DND-41 (cell line): Measurements from ENCODE around the gene TTC17.
"Not testable (repeated sequence)": the region's sequence is repeated elsewhere in the genome, so short reads cannot be mapped to it uniquely, and the experiment has no call there.

Experiments
- ATAC-seq: fragments of 200-7000 bp; cut with Tn5 transposase; 3 replicates; pipeline ENCODE4 v1.9.1; 2021; ENCODE audit warnings: low read depth; ENCODE audit not compliant: insufficient read depth
- DNase-seq: peaks from one replicate; pipeline ENCODE4 v3.0.0-alpha.2; 2020
- H2AFZ ChIP-seq: 2 replicates; pipeline ENCODE4 v1.6.0; 2012; ENCODE audit warnings: low read depth, low read length
- H3K27ac ChIP-seq: 2 replicates; pipeline ENCODE4 v1.5.1; 2012; ENCODE audit warnings: low read length, inconsistent platforms
- H3K27me3 ChIP-seq: fragments of 200-600 bp; sonication (generic); 2 replicates; pipeline ENCODE4 v1.6.0; 2012; ENCODE audit warnings: low read length, mild to moderate bottlenecking, inconsistent platforms; ENCODE audit not compliant: insufficient read depth, poor library complexity
- H3K36me3 ChIP-seq: 2 replicates; pipeline ENCODE4 v1.5.1; 2012; ENCODE audit warnings: low read length, inconsistent platforms; ENCODE audit not compliant: insufficient read depth
- H3K4me1 ChIP-seq: 2 replicates; pipeline ENCODE4 v1.5.1; 2012; ENCODE audit warnings: mild to moderate bottlenecking, low read length; ENCODE audit not compliant: insufficient read depth
- H3K4me2 ChIP-seq: 2 replicates; pipeline ENCODE4 v1.6.0; 2012; ENCODE audit warnings: mild to moderate bottlenecking, moderate library complexity, low read length, inconsistent platforms; ENCODE audit not compliant: insufficient read depth
- H3K4me3 ChIP-seq, 2 experiments: fragments of 200-600 bp in 1 of 2; shearing (Covaris generic) in 1 of 2; 2 replicates each; pipeline ENCODE4 v1.5.1; 2012 to 2016; ENCODE audit warnings: inconsistent platforms in 2 of 2, low read length in 2 of 2, mild to moderate bottlenecking in 2 of 2, low read depth in 1 of 2, moderate library complexity in 1 of 2
- H3K79me2 ChIP-seq: 2 replicates; pipeline ENCODE4 v1.6.0; 2012; ENCODE audit warnings: low read length, inconsistent platforms; ENCODE audit not compliant: insufficient read depth
- H3K9ac ChIP-seq: 2 replicates; pipeline ENCODE4 v1.6.0; 2012; ENCODE audit warnings: low read depth, mild to moderate bottlenecking, inconsistent platforms, low read length, moderate library complexity
- H3K9me3 ChIP-seq: 2 replicates; pipeline ENCODE4 v1.5.1; 2012; ENCODE audit warnings: low read length, moderate library complexity, mild to moderate bottlenecking, inconsistent platforms; ENCODE audit not compliant: insufficient read depth, severe bottlenecking
- H4K20me1 ChIP-seq: 2 replicates; pipeline ENCODE4 v1.6.0; 2012; ENCODE audit warnings: low read length; ENCODE audit not compliant: insufficient read depth
- CTCF ChIP-seq: IDR thresholded peaks from 2 replicates; pipeline ENCODE4 v1.5.1; 2012; ENCODE audit warnings: borderline replicate concordance, low read length, moderate library complexity, mild to moderate bottlenecking; ENCODE audit not compliant: poor library complexity, severe bottlenecking; ENCODE audit errors: extremely low read depth
- EZH2 ChIP-seq: IDR thresholded peaks from 3 replicates; pipeline ENCODE4 v1.6.1; 2012; ENCODE audit warnings: borderline replicate concordance, low read depth, mild to moderate bottlenecking, moderate library complexity, low read length, inconsistent platforms; ENCODE audit not compliant: severe bottlenecking

Gene TTC17

GRCh38 chr11:43427971-43428370 lies 69.3 kb downstream of the TTC17 start:
- no peak overlapping the region for H2AFZ ChIP-seq
- ATAC-seq (no peak), DNase-seq (no peak)
- H3K27ac ChIP-seq = no peak overlapping the region
- H3K4me1 ChIP-seq = no peaks in the 10 kb centered on the region
- H3K9ac ChIP-seq = no peak overlapping the region
- H3K9me3 ChIP-seq = no peaks in the 10 kb centered on the region
- no peak overlapping the region for H3K4me2 ChIP-seq
- H4K20me1 ChIP-seq = no peaks in the 10 kb centered on the region
- no peaks in the 10 kb centered on the region for H3K27me3 ChIP-seq
- peaks cover 22% of the 10 kb centered on the region; the same call in 1 of the 2 replicates for H3K36me3 ChIP-seq
- no peak overlapping the region for H3K4me3 ChIP-seq
- H3K79me2 ChIP-seq = no peaks in the 10 kb centered on the region
- TF ChIP-seq CTCF (no peak), EZH2 (no peak)

GRCh38 chr11:43430916-43431315 lies 72.2 kb downstream of the TTC17 start:
- H3K79me2 ChIP-seq, H4K20me1 ChIP-seq, H3K4me1 ChIP-seq, H3K4me2 ChIP-seq, ATAC-seq, H3K27ac ChIP-seq, H3K27me3 ChIP-seq, H3K9me3 ChIP-seq, H2AFZ ChIP-seq, H3K9ac ChIP-seq, H3K4me3 ChIP-seq, DNase-seq: not testable (repeated sequence)
- peaks cover 23% of the 10 kb centered on the region; the same call in 1 of the 2 replicates for H3K36me3 ChIP-seq

- Histone ChIP-seq H3K4me3 (no peak overlapping the region), H3K9me3 (no peaks in the 10 kb centered on the region), H3K9ac (no peak overlapping the region), H3K79me2 (no peaks in the 10 kb centered on the region), H3K27ac (no peak overlapping the region), H3K27me3 (no peaks in the 10 kb centered on the region), H3K36me3 (peaks cover 48% of the 10 kb centered on the region), H4K20me1 (no peaks in the 10 kb centered on the region), H3K4me1 (no peaks in the 10 kb centered on the region), H3K4me2 (no peak overlapping the region), H2AFZ (no peak overlapping the region)
- no peak for ATAC-seq
- no peak for DNase-seq
- TF ChIP-seq EZH2 (no peak), CTCF (no peak)
These were observed 76.2 kb downstream of the TTC17 start for GRCh38 chr11:43434893-43435292.

GRCh38 chr11:43440486-43440885 lies 81.8 kb downstream of the TTC17 start:
- TF ChIP-seq CTCF (no peak), EZH2 (no peak)
- Histone ChIP-seq H3K9me3 (no peaks in the 10 kb centered on the region), H3K27me3 (no peaks in the 10 kb centered on the region), H4K20me1 (no peaks in the 10 kb centered on the region), H3K4me2 (no peak overlapping the region), H3K4me1 (no peaks in the 10 kb centered on the region), H3K9ac (no peak overlapping the region), H3K79me2 (no peaks in the 10 kb centered on the region), H3K27ac (no peak overlapping the region), H3K36me3 (peaks cover 82% of the 10 kb centered on the region), H2AFZ (no peak overlapping the region), H3K4me3 (no peak overlapping the region)
- DNase-seq (no peak), ATAC-seq (no peak)
